GM12878 (cell line): ENCODE measurements around the gene CSNK2A1.
A peak's percentile ranks its signal among the peaks of the same experiment; 100 is the strongest.

Experiments
- CBFB ChIP-seq: IDR thresholded peaks from 2 replicates; pipeline ENCODE4 v1.6.1; 2016; ENCODE audit warnings: antibody characterized with exemption, low read depth
- CREM ChIP-seq: IDR thresholded peaks from 2 replicates; pipeline ENCODE4 v1.6.1; 2014; ENCODE audit warnings: antibody characterized with exemption, low read depth
- CTCF ChIP-seq, 3 experiments: IDR thresholded peaks in 2 of 3; conservative IDR thresholded peaks in 1 of 3; 2 replicates each; pipeline ENCODE4 v1.5.1; 2011; ENCODE audit warnings: low read depth in 3 of 3, low read length in 3 of 3, mild to moderate bottlenecking in 3 of 3, control low read depth in 2 of 3, moderate library complexity in 2 of 3, inconsistent platforms in 1 of 3, mixed read lengths in 1 of 3; ENCODE audit not compliant: control insufficient read depth in 2 of 3, insufficient read depth in 1 of 3; ENCODE audit errors: extremely low read depth in 1 of 3
- GABPA ChIP-seq: IDR thresholded peaks from 2 replicates; pipeline ENCODE4 v1.6.1; 2014; ENCODE audit warnings: antibody characterized with exemption, low read depth, mild to moderate bottlenecking, inconsistent platforms
- MYC ChIP-seq: IDR thresholded peaks from 2 replicates; pipeline ENCODE4 v1.6.1; 2011; ENCODE audit warnings: mild to moderate bottlenecking, low read length, moderate library complexity, inconsistent platforms; ENCODE audit not compliant: insufficient read depth, insufficient replicate concordance, insufficient read length, severe bottlenecking
- NBN ChIP-seq: fragments of 450-650 bp; IDR thresholded peaks from 2 replicates; pipeline ENCODE4 v1.6.1; 2016
- NFIC ChIP-seq: IDR thresholded peaks from 2 replicates; pipeline ENCODE4 v1.6.1; 2012; ENCODE audit warnings: low read depth, mild to moderate bottlenecking, inconsistent platforms, low read length, moderate library complexity
- POLR2A ChIP-seq: IDR thresholded peaks from 2 replicates; pipeline ENCODE4 v1.6.1; 2011; ENCODE audit warnings: low read depth, mild to moderate bottlenecking, low read length
- REST ChIP-seq: IDR thresholded peaks from 2 replicates; pipeline ENCODE4 v1.6.1; 2012; ENCODE audit warnings: mild to moderate bottlenecking, low read depth, low read length
- RUNX3 ChIP-seq: IDR thresholded peaks from 2 replicates; pipeline ENCODE4 v1.6.1; 2012; ENCODE audit warnings: low read length, inconsistent platforms
- SMAD1 ChIP-seq: fragments of 450-650 bp; IDR thresholded peaks from 2 replicates; pipeline ENCODE4 v1.6.1; 2018; ENCODE audit warnings: mild to moderate bottlenecking, low read depth; ENCODE audit not compliant: partially characterized antibody
- TAF1 ChIP-seq: IDR thresholded peaks from 2 replicates; pipeline ENCODE4 v1.6.1; 2011; ENCODE audit warnings: mild to moderate bottlenecking, low read depth, low read length, borderline replicate concordance
- ZBTB33 ChIP-seq: fragments of 450-650 bp; IDR thresholded peaks from 2 replicates; pipeline ENCODE4 v1.6.1; 2017; ENCODE audit warnings: mild to moderate bottlenecking

- peak; percentile 47; the same call in 1 of the 2 replicates for TF ChIP-seq RUNX3
- TF ChIP-seq CBFB: no peak
- TF ChIP-seq CTCF (IDR thresholded peaks at IDR 0.05 in 2 of 3, conservative IDR thresholded peaks at IDR 0.05 in 1 of 3; ENCODE audit: control insufficient read depth in 2 of 3, extremely low read depth in 1 of 3, insufficient read depth in 1 of 3, low read depth in 3 of 3, low read length in 3 of 3): no peak
- no peak for TF ChIP-seq CREM
- TF ChIP-seq POLR2A: no peak
- no peak for TF ChIP-seq MYC
- no peak for TF ChIP-seq ZBTB33
- TF ChIP-seq NBN: no peak
- no peak for TF ChIP-seq GABPA
- TF ChIP-seq TAF1: no peak
- no peak for TF ChIP-seq NFIC
- no peak for TF ChIP-seq REST
- no peak for TF ChIP-seq SMAD1
Measured at GRCh38 chr20:438571-439469, 104.8 kb downstream of the CSNK2A1 start.
